ENCODE measurements around the gene METTL2B.
"Not testable (repeated sequence)": the region's sequence is repeated elsewhere in the genome, so short reads cannot be mapped to it uniquely, and the experiment has no call there.

DNA sequence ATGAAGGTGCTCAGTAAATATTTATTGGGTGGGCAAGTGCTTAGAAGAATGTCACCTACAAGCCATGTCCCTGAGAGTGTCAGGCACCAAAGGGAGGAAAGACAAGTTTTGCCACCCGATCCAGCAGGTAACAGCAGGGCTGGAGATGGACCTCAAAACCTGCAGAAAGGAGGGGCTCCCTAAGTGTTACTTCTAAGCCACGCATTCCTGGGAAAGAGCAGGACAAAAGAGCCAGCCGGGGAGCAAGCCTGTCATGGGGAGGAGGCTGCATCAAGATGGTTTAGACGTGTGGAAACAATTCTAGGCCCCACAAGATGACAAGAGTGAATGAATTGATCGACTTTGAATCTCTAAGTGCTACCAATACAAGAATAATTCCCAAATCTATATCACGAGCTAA, 38.7 kb downstream of the METTL2B start:
- TF ChIP-seq YY1 (IDR thresholded peaks at IDR 0.05; ENCODE audit: insufficient read depth, insufficient read length); SUZ12 (IDR thresholded peaks at IDR 0.05; ENCODE audit: extremely low read depth, insufficient read depth, insufficient read length): not testable (repeated sequence)
